HUDEP-2 (cell line): ENCODE data around the gene MPI.

ENCODE experiments used
- DNase-seq, 76 experiments: peaks; one replicate each; lab custom pipeline; 2025; ENCODE audit not compliant: unreplicated experiment in 76 of 76; lab: John Stamatoyannopoulos, UW

Gene MPI

GRCh38 chr15:74920456-74920855 is 30.6 kb downstream of the MPI start:
- DNase-seq, result no peak

GRCh38 chr15:74924525-74924924 is 34.7 kb downstream of the MPI start:
- DNase-seq, result no peak

- DNase-seq, result no peak
Measured at GRCh38 chr15:74928771-74929198, 38.9 kb downstream of the MPI start.

GRCh38 chr15:74933573-74933972 is 43.7 kb downstream of the MPI start:
- no peak for DNase-seq

- peak in 3 of 76 experiments; percentile 3 to 8 (median 5) for DNase-seq
Measured at GRCh38 chr15:74935193-74935592, 45.4 kb downstream of the MPI start.

GRCh38 chr15:74937272-74937589 is 47.4 kb downstream of the MPI start:
- peak in 5 of 76 experiments; percentile 21 to 60 (median 46) for DNase-seq

- DNase-seq, result peak in 75 of 76 experiments; percentile 29 to 95 (median 87)
Measured at GRCh38 chr15:74937590-74938371, 47.9 kb downstream of the MPI start, which contains the start of gene COX5A. Gene COX5A, minus strand, starts transcription at chr15:74938073. Its CDS starts 59 bp downstream, at chr15:74938014.

- DNase-seq, result peak in 61 of 76 experiments; percentile 4 to 80 (median 52)
Measured at GRCh38 chr15:74950078-74950908, 60.5 kb downstream of the MPI start.

- no peak for DNase-seq
Measured at GRCh38 chr15:74951006-74951405, 61.2 kb downstream of the MPI start.
